Neural progenitor cell (in vitro differentiated cells): Measurements from ENCODE around the gene INHBB. TPM values are rescaled to one million over a fixed set of nuclear protein-coding genes. Genes with fewer than 3 reads are reported as not detected.

Experiments used
- DNase-seq: peaks from one replicate; pipeline ENCODE4 v3.0.0-alpha.2; 2016; ENCODE audit warnings: low spot score
- H2AFZ ChIP-seq: fragments of 200-600 bp; sonication (generic); replicated peaks from 2 replicates; pipeline ENCODE4 v1.6.1; 2016; ENCODE audit warnings: antibody characterized with exemption
- H3F3A ChIP-seq: fragments of 200-600 bp; sonication (generic); 2 replicates; pipeline ENCODE4 v1.6.1; 2016; ENCODE audit warnings: antibody characterized with exemption, low read depth
- H3K27ac ChIP-seq: fragments of 200-600 bp; sonication (generic); 2 replicates; pipeline ENCODE4 v1.5.1; 2016; ENCODE audit warnings: mild to moderate bottlenecking
- H3K27me3 ChIP-seq: fragments of 200-600 bp; sonication (generic); 2 replicates; pipeline ENCODE4 v1.6.1; 2016; ENCODE audit warnings: mild to moderate bottlenecking, moderate library complexity
- H3K36me3 ChIP-seq: fragments of 200-600 bp; sonication (generic); 2 replicates; pipeline ENCODE4 v1.5.1; 2016
- H3K4me1 ChIP-seq: fragments of 200-600 bp; sonication (generic); 2 replicates; pipeline ENCODE4 v1.6.1; 2016; ENCODE audit warnings: mixed run types
- H3K4me2 ChIP-seq: fragments of 200-600 bp; sonication (generic); 2 replicates; pipeline ENCODE4 v1.6.1; 2016
- H3K4me3 ChIP-seq: fragments of 200-600 bp; sonication (generic); 2 replicates; pipeline ENCODE4 v1.5.1; 2016
- H3K79me2 ChIP-seq: fragments of 200-600 bp; sonication (generic); 2 replicates; pipeline ENCODE4 v1.6.1; 2016; ENCODE audit warnings: low read depth
- H3K9ac ChIP-seq: fragments of 200-600 bp; sonication (generic); 2 replicates; pipeline ENCODE4 v1.6.1; 2016
- H3K9me3 ChIP-seq: fragments of 200-600 bp; sonication (generic); 2 replicates; pipeline ENCODE4 v1.5.1; 2016; ENCODE audit warnings: low read depth
- H4K20me1 ChIP-seq: fragments of 200-600 bp; sonication (generic); 2 replicates; pipeline ENCODE4 v1.6.1; 2016; ENCODE audit warnings: low read depth
- H3K27ac Mint-ChIP-seq: 3 replicates; pipeline ENCODE4 v1.8.0; 2021; ENCODE audit warnings: mixed read lengths
- H3K27me3 Mint-ChIP-seq: 2 replicates; pipeline ENCODE4 v1.8.0; 2022; ENCODE audit warnings: low read depth, mild to moderate bottlenecking, inconsistent platforms, moderate library complexity, mixed read lengths; ENCODE audit not compliant: insufficient read depth
- H3K36me3 Mint-ChIP-seq: 3 replicates; pipeline ENCODE4 v1.8.0; 2021; ENCODE audit warnings: mixed read lengths
- H3K4me1 Mint-ChIP-seq: 3 replicates; pipeline ENCODE4 v1.8.0; 2021; ENCODE audit warnings: mixed read lengths
- H3K4me3 Mint-ChIP-seq: 3 replicates; pipeline ENCODE4 v1.8.0; 2021; ENCODE audit warnings: mild to moderate bottlenecking, moderate library complexity, mixed read lengths
- H3K9me3 Mint-ChIP-seq: 3 replicates; pipeline ENCODE4 v1.8.0; 2020; ENCODE audit warnings: mixed read lengths
- EZH2 ChIP-seq: fragments of 200-600 bp; sonication (generic); IDR thresholded peaks from 2 replicates; pipeline ENCODE4 v1.6.1; 2017; ENCODE audit warnings: antibody characterized with exemption, mild to moderate bottlenecking, moderate library complexity
- EZH2phosphoT487 ChIP-seq: fragments of 200-600 bp; sonication (generic); IDR thresholded peaks from 2 replicates; pipeline ENCODE4 v1.6.1; 2017; ENCODE audit warnings: antibody characterized with exemption
- total RNA-seq: library from RNA; depleted of rRNA; stranded (reverse); fragments of >200 nt; gene quantifications from 2 replicates; pipeline ENCODE4 v1.2.3, GENCODE V29; 2015; ENCODE audit warnings: low replicate concordance
- TF ChIP-seq, protein P1 (sequence below): fragments of 200-600 bp; sonication (generic); IDR thresholded peaks from 2 replicates; pipeline ENCODE4 v1.5.1; 2017; ENCODE audit warnings: antibody characterized with exemption, mild to moderate bottlenecking

INHBB gene
- total RNA-seq, 1 donor from 2014 or later: not detected

DNA sequence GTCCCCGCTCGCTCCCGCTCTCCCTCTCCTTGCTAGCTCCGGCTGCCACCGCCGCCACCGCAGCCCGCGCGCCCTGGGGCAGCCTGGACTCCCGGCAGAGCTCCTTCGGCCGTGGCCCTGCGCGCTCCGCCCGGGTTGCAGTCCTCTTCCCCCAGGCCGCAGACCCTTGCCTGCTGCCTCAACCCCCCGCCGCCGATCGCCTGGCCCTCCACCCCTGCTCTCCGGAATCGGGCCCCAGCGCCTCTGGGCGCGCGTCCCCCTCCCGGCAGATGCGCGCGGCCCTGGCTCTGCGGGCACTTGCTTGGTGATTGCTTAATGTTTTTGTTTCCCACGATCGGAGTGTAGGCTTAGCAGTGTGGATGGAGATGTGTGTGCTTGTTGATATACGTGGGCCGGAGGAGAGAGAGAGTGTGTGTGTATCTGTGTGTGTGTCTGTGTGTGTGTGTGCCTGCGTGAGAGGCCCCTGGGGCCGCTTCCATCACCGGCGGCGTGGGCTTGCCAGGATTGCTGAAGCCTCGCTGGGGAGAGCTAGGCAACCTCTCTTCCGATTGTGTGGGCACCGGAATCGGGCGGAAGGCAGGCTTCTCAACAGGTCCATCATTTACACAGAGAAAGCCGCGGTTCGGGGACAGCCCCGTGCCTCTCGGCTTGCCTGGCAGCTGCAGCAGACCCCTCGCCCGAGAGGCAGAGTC, 877 bp downstream of the INHBB start:
- H3K27ac Mint-ChIP-seq: no peak overlapping the region
- H4K20me1 ChIP-seq: peaks cover 66% of the 10 kb centered on the region
- no peak overlapping the region for H3K9ac ChIP-seq
- H3K79me2 ChIP-seq: no peaks in the 10 kb centered on the region
- H3K9me3 ChIP-seq: no peaks in the 10 kb centered on the region
- peaks cover 99% of the 10 kb centered on the region for H3K27me3 ChIP-seq
- peak overlapping the region; percentile 84 for H3K4me3 Mint-ChIP-seq
- peaks cover 55% of the 10 kb centered on the region for H3K27me3 Mint-ChIP-seq
- peaks cover 26% of the 10 kb centered on the region for H3F3A ChIP-seq
- peak; percentile 62 for DNase-seq
- peak overlapping the region; percentile 70 for H3K4me2 ChIP-seq
- no peak overlapping the region for H3K27ac ChIP-seq
- H3K36me3 Mint-ChIP-seq: no peaks in the 10 kb centered on the region
- peaks cover 32% of the 10 kb centered on the region for H3K4me1 Mint-ChIP-seq
- no peaks in the 10 kb centered on the region for H3K36me3 ChIP-seq
- peak overlapping the region; percentile 49 for H3K4me3 ChIP-seq
- H2AFZ ChIP-seq: no peak overlapping the region
- TF ChIP-seq EZH2 (peak; percentile 100), EZH2phosphoT487 (peak; percentile 99)
- TF ChIP-seq, protein P1, sequence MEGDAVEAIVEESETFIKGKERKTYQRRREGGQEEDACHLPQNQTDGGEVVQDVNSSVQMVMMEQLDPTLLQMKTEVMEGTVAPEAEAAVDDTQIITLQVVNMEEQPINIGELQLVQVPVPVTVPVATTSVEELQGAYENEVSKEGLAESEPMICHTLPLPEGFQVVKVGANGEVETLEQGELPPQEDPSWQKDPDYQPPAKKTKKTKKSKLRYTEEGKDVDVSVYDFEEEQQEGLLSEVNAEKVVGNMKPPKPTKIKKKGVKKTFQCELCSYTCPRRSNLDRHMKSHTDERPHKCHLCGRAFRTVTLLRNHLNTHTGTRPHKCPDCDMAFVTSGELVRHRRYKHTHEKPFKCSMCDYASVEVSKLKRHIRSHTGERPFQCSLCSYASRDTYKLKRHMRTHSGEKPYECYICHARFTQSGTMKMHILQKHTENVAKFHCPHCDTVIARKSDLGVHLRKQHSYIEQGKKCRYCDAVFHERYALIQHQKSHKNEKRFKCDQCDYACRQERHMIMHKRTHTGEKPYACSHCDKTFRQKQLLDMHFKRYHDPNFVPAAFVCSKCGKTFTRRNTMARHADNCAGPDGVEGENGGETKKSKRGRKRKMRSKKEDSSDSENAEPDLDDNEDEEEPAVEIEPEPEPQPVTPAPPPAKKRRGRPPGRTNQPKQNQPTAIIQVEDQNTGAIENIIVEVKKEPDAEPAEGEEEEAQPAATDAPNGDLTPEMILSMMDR: no peak
- no peaks in the 10 kb centered on the region for H3K9me3 Mint-ChIP-seq
- H3K4me1 ChIP-seq: peaks cover 20% of the 10 kb centered on the region

DNA sequence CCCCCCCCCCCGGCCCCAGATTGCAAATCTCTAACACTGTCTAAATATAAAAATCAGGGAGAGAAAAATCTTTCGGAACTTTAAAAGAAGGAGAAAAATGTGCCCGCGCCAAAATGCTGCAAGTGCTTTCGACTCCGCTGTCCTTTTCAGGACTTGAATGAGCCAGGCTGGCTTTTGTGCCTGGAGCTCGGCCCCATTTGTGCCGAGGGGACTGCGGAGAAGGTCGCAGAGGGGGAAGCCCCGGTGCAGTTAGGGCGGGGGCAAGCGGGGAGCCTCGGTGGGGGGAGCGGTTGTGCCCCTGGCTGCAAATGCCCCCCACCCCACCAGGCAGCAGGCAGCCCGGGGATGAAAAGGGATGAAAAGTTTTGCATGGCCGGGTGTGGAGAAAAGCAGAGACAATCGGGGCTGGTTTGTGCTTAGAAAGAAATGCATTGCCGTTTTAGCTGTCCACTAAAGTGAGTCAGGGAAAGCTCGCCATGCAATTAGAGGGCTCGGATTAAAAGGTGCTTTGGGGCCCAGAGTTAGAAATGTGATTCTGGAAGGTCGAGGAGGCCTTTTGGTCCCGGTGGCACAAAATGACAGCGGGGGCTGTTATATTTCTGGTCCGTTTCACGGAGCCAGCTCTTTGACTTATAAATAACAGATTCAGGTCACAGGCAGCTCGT, 1.6 kb downstream of the INHBB start:
- peaks cover 50% of the 10 kb centered on the region for H3K27me3 Mint-ChIP-seq
- TF ChIP-seq EZH2phosphoT487: no peak
- TF ChIP-seq, protein P1: no peak
- TF ChIP-seq EZH2: no peak
- H3K4me2 ChIP-seq: peak overlapping the region; percentile 70
- H3K27ac Mint-ChIP-seq: no peak overlapping the region
- peaks cover 20% of the 10 kb centered on the region for H3K4me1 ChIP-seq
- H3F3A ChIP-seq: peaks cover 26% of the 10 kb centered on the region
- H3K79me2 ChIP-seq: no peaks in the 10 kb centered on the region
- H3K9me3 ChIP-seq: no peaks in the 10 kb centered on the region
- no peaks in the 10 kb centered on the region for H3K36me3 Mint-ChIP-seq
- H4K20me1 ChIP-seq: peaks cover 65% of the 10 kb centered on the region
- peak overlapping the region; percentile 84 for H3K4me3 Mint-ChIP-seq
- peaks cover 32% of the 10 kb centered on the region for H3K4me1 Mint-ChIP-seq
- H2AFZ ChIP-seq: no peak overlapping the region
- no peaks in the 10 kb centered on the region for H3K36me3 ChIP-seq
- peak; percentile 85 for DNase-seq
- no peak overlapping the region for H3K27ac ChIP-seq
- H3K9me3 Mint-ChIP-seq: no peaks in the 10 kb centered on the region
- no peak overlapping the region for H3K9ac ChIP-seq
- peaks cover 99% of the 10 kb centered on the region for H3K27me3 ChIP-seq
- peak overlapping the region; percentile 49 for H3K4me3 ChIP-seq

DNA sequence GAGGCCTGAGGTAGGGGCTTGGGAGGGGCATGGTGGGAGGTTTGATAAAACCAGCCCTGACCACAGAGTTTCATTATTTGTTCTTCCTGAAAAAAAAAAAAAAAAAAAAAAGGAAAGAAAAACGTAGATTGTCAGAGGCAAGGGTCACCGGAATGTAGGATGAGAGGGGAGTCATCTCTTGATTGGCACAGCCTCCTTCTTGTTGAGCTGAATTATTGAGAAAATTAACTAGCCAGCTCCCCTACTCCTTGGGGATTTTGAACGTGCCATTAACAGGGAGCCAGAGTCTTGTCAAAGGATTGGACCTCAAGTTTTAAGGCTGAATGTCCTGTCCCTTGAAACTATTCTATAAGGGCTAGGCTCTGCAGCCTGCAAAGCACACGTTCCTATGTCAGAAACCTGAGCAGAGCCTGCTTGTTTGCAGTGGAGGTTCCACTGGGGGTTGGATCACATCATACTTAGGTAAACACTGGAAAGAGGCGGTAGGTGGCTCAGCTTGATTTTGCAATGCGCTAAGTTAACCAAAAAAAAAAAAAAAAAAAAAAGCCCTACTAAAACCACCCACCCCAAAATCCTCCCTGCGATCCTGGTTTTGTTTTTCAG, 2.3 kb downstream of the INHBB start:
- no peaks in the 10 kb centered on the region for H3K36me3 Mint-ChIP-seq
- Histone ChIP-seq H3K27ac (no peak overlapping the region), H3K9ac (no peak overlapping the region), H3K4me1 (peaks cover 20% of the 10 kb centered on the region), H3K27me3 (peaks cover 93% of the 10 kb centered on the region), H3K79me2 (no peaks in the 10 kb centered on the region), H3K9me3 (no peaks in the 10 kb centered on the region), H3K36me3 (no peaks in the 10 kb centered on the region), H2AFZ (no peak overlapping the region), H3F3A (peaks cover 26% of the 10 kb centered on the region), H3K4me2 (peak overlapping the region; percentile 70), H4K20me1 (peaks cover 59% of the 10 kb centered on the region), H3K4me3 (no peak overlapping the region)
- H3K27me3 Mint-ChIP-seq: peaks cover 43% of the 10 kb centered on the region
- no peaks in the 10 kb centered on the region for H3K9me3 Mint-ChIP-seq
- TF ChIP-seq, protein P1: no peak
- TF ChIP-seq EZH2: no peak
- TF ChIP-seq EZH2phosphoT487: no peak
- H3K27ac Mint-ChIP-seq: no peak overlapping the region
- H3K4me1 Mint-ChIP-seq: peaks cover 28% of the 10 kb centered on the region
- no peak for DNase-seq
- peak overlapping the region; percentile 84 for H3K4me3 Mint-ChIP-seq
